ENCODE results near the gene ARID4B.

DNA sequence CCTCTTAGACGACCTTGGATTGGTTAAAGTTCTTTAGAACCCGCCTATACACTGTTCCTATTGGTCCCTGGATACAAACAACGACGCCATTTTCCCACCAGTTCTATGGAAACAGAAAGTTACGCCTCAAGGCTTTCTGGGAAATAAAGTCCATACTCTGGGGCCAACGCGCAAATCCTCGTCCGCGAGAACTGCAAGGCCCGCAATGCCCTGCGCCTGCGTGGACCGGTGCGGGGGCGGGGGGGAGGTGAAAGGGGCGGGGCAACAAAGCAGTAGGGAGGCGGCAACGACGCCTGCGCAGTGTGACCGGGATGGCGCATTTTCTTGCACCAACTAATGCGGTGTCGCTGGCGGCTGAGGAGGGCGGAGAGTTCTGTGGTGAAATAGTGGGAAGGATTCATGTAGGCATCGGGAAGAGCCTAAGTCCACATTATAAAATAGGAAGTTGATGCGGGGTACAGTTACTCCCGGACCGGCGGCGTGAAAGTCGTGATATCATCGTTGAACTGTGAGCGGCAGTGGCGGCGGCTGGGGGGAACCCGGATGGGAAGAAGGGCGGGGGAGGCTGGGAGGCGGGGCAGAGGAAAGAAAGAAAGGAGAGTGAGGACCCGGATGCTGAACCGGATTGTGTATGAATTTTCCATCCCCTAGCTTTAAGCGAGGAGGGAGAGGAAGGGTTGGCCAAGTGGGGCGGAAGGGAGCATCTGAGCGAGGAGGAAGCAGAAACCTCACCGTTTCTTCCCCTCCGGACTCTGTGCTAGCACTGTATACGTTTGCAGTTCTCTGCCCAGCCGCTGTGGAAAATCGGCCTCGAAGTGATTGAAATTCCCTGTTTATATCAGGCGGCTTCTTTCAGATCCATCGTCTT lies 526 bp upstream of the ARID4B start, which contains the start of gene GGPS1:
- TF ChIP-seq, protein P1, sequence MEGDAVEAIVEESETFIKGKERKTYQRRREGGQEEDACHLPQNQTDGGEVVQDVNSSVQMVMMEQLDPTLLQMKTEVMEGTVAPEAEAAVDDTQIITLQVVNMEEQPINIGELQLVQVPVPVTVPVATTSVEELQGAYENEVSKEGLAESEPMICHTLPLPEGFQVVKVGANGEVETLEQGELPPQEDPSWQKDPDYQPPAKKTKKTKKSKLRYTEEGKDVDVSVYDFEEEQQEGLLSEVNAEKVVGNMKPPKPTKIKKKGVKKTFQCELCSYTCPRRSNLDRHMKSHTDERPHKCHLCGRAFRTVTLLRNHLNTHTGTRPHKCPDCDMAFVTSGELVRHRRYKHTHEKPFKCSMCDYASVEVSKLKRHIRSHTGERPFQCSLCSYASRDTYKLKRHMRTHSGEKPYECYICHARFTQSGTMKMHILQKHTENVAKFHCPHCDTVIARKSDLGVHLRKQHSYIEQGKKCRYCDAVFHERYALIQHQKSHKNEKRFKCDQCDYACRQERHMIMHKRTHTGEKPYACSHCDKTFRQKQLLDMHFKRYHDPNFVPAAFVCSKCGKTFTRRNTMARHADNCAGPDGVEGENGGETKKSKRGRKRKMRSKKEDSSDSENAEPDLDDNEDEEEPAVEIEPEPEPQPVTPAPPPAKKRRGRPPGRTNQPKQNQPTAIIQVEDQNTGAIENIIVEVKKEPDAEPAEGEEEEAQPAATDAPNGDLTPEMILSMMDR (conservative IDR thresholded peaks at IDR 0.05; ENCODE audit: low read depth, low read length), result no peak
- TF ChIP-seq EZH2phosphoT487 (IDR thresholded peaks at IDR 0.05; ENCODE audit: borderline replicate concordance, low read length), result no peak
